K562 (cell line): ENCODE results near the gene SERPINA1. TPM values are rescaled to one million over a fixed set of nuclear protein-coding genes. Genes with fewer than 3 reads are reported as not detected.
A peak's percentile ranks its signal among the peaks of the same experiment; 100 is the strongest.

Experiments used
- AFF1 ChIP-seq, 2 experiments: fragments of 450-650 bp; IDR thresholded peaks; 2 replicates each; pipeline ENCODE4 v1.6.1; 2018; ENCODE audit warnings: mild to moderate bottlenecking in 2 of 2, low read depth in 1 of 2; ENCODE audit not compliant: partially characterized antibody in 2 of 2
- CBFA2T3 ChIP-seq: fragments of 450-650 bp; IDR thresholded peaks from 2 replicates; pipeline ENCODE4 v1.6.1; 2017
- CTCF ChIP-seq, 3 experiments: IDR thresholded peaks in 2 of 3; conservative IDR thresholded peaks in 1 of 3; 2 replicates each; pipeline ENCODE4 v1.5.1; 2011 to 2012; ENCODE audit warnings: low read length in 3 of 3, mild to moderate bottlenecking in 3 of 3, control low read depth in 2 of 3, improper control_type of control experiment in 1 of 3, inconsistent platforms in 1 of 3, low read depth in 1 of 3, mixed read lengths in 1 of 3, moderate library complexity in 1 of 3; ENCODE audit not compliant: insufficient read depth in 2 of 3
- KLF10 ChIP-seq: fragments of 250-450 bp; sonication (Bioruptor Pico); IDR thresholded peaks from 2 replicates; pipeline ENCODE4 v1.6.1; 2021; ENCODE audit warnings: matching md5 sums
- MCM5 ChIP-seq: fragments of 450-650 bp; IDR thresholded peaks from 2 replicates; pipeline ENCODE4 v1.6.1; 2016; ENCODE audit warnings: low read depth
- REST ChIP-seq, 2 experiments: fragments of 450-650 bp; formaldehyde crosslinking in 1 of 2; IDR thresholded peaks; 2 replicates each; pipeline versions ENCODE4 v1.4.0 to v1.6.1; 2014 to 2020; ENCODE audit warnings: mild to moderate bottlenecking in 2 of 2, borderline replicate concordance in 1 of 2, low read depth in 1 of 2
- SMC3 ChIP-seq: conservative IDR thresholded peaks from 2 replicates; pipeline ENCODE4 v1.6.1; 2011; ENCODE audit warnings: low read depth, low read length, improper control_type of control experiment; ENCODE audit not compliant: insufficient read depth
- STAG1 ChIP-seq: sonication (generic); formaldehyde crosslinking; IDR thresholded peaks from 2 replicates; pipeline ENCODE4 v1.5.0; 2020; ENCODE audit warnings: missing genetic modification reagents, borderline replicate concordance
- ZNF644 ChIP-seq: fragments of 200-800 bp; sonication (Bioruptor generic); IDR thresholded peaks from 2 replicates; pipeline ENCODE4 v1.6.1; 2016; ENCODE audit warnings: low read depth, missing genetic modification characterization, missing compliant biosample characterization
- polyA plus RNA-seq, 8 experiments: library from polyadenylated mRNA; depleted of rRNA in 4 of 8; stranded (reverse) in 5 of 8; unstranded in 3 of 8; fragments of >200 nt; fragmentation: Nextera tagmentation in 2 of 8; fragmentation: Illumina TruSeq in 1 of 8; extraction: Ambion mirVana in 2 of 8; extraction: Trizol in 1 of 8; gene quantifications; 2 replicates each; pipeline versions ENCODE4 v1.2.1 to v1.2.3, GENCODE V29; 2011 to 2014; ENCODE audit warnings: inconsistent platforms in 1 of 8, missing spikeins in 1 of 8
- total RNA-seq, 7 experiments: library from RNA; depleted of rRNA in 6 of 7; stranded (reverse); fragments of >200 nt in 6 of 7; fragmentation: Illumina TruSeq in 2 of 7; extraction: Trizol in 2 of 7; gene quantifications; 2 replicates each; pipeline versions ENCODE4 v1.2.1 to v1.2.3, GENCODE V29; 2011 to 2021; ENCODE audit warnings: low replicate concordance in 1 of 7
- TF ChIP-seq, protein P1 (sequence below): IDR thresholded peaks from 2 replicates; pipeline ENCODE4 v1.6.1; 2011; ENCODE audit not compliant: insufficient read length; ENCODE audit errors: extremely low read depth

SERPINA1 gene
- total and polyA plus RNA-seq, 9 of the 15 experiments (the other 6 are each of a cell fraction or from before 2014, with no cell fraction given): 4.1 TPM; not detected in 8

GRCh38 chr14:94423453-94424056, 35.2 kb upstream of the SERPINA1 start (continued):
- TF ChIP-seq REST (IDR thresholded peaks at IDR 0.05; ENCODE audit: borderline replicate concordance) (peak; percentile 12; the same call in 1 of the 2 replicates), REST (CRISPR knock-in tag; IDR thresholded peaks at IDR 0.05; ENCODE audit: low read depth) (no peak), STAG1 (no peak), KLF10 (CRISPR knock-in tag) (no peak), ZNF644 (tag) (no peak), AFF1 (IDR thresholded peaks at IDR 0.05; ENCODE audit: low read depth in 1 of 2, partially characterized antibody in 2 of 2) (no peak), CTCF (IDR thresholded peaks at IDR 0.05 in 2 of 3, conservative IDR thresholded peaks at IDR 0.05 in 1 of 3; ENCODE audit: insufficient read depth in 2 of 3, low read depth in 1 of 3, low read length in 3 of 3) (peak; percentile 54 to 69 (median 55)), MCM5 (no peak), CBFA2T3 (no peak), SMC3 (0 out of 2 replicates have a peak, but pooled peaks have one; percentile 35)
- TF ChIP-seq, protein P1, sequence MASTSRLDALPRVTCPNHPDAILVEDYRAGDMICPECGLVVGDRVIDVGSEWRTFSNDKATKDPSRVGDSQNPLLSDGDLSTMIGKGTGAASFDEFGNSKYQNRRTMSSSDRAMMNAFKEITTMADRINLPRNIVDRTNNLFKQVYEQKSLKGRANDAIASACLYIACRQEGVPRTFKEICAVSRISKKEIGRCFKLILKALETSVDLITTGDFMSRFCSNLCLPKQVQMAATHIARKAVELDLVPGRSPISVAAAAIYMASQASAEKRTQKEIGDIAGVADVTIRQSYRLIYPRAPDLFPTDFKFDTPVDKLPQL: no peak
